SK-N-SH treated with all-trans-retinoic acid at 6 μM for 48 hours (cell line): Measurements from ENCODE around the gene TPPP.

Source experiments
- ARNTL ChIP-seq: fragments of 450-650 bp; formaldehyde crosslinking; IDR thresholded peaks from 2 replicates; pipeline ENCODE4 v1.5.0; 2020; ENCODE audit warnings: low read depth, mild to moderate bottlenecking, moderate library complexity, borderline replicate concordance
- CSDC2 ChIP-seq: fragments of 250-450 bp; sonication (Bioruptor Pico); IDR thresholded peaks from 2 replicates; pipeline ENCODE4 v1.5.0; 2020; ENCODE audit warnings: mild to moderate bottlenecking, moderate library complexity
- ISL1 ChIP-seq: fragments of 250-450 bp; sonication (Bioruptor Pico); IDR thresholded peaks from 2 replicates; pipeline ENCODE4 v2.1.2; 2022; ENCODE audit warnings: mild to moderate bottlenecking, moderate library complexity
- OSR1 ChIP-seq: fragments of 250-450 bp; sonication (Bioruptor Pico); IDR thresholded peaks from 2 replicates; pipeline ENCODE4 v1.8.0; 2022; ENCODE audit warnings: moderate library complexity, mild to moderate bottlenecking, inconsistent platforms
- TOX ChIP-seq: fragments of 250-450 bp; sonication (Bioruptor Pico); IDR thresholded peaks from 2 replicates; pipeline ENCODE4 v1.8.0; 2021; ENCODE audit warnings: mild to moderate bottlenecking, moderate library complexity, borderline replicate concordance
- ZFP3 ChIP-seq: fragments of 250-450 bp; sonication (Bioruptor Pico); IDR thresholded peaks from 2 replicates; pipeline ENCODE4 v1.5.0; 2020; ENCODE audit warnings: mild to moderate bottlenecking, moderate library complexity
- ZFP30 ChIP-seq: fragments of 450-650 bp; formaldehyde crosslinking; IDR thresholded peaks from 2 replicates; pipeline ENCODE4 v1.5.0; 2022; ENCODE audit warnings: mild to moderate bottlenecking, moderate library complexity
- TF ChIP-seq, protein P1 (sequence below): fragments of 250-450 bp; sonication (Bioruptor Pico); IDR thresholded peaks from 2 replicates; pipeline ENCODE4 v1.8.0; 2020; ENCODE audit warnings: mild to moderate bottlenecking, moderate library complexity, borderline replicate concordance

DNA sequence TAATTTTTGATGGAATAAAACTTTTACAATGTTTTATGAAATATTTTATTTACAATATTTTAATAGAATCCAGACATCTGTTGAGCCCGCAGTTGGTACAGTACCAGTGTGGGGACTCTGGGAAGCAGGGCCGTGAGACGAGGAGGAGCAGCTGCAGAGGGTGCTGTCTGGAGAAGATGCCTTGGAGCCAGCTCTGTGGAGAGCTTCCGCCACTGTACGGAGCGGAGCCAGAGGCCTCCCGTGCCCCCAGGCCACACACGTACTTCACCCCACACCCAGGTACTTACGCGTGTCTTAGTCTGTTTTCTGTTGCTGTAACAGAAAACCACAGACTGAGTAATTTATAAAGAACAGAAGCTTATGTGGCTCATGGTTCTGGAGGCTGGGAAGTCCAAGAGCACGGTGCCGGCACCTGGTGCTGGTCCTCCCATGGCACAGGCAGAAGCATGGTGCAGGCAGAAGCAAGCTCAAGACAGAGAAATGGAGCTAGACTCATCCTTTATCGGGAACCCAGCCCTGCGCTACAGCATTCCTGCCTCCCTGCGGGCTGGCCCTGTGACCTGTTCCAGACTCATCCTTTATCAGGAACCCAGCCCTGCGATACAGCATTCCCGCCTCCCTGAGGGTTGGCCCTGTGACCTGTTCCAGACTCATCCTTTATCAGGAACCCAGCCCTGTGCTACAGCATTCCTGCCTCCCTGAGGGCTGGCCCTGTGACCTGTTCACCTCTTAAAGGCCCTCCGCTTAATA is 57.7 kb downstream of the TPPP start:
- TF ChIP-seq ISL1 (CRISPR knock-in tag) (no peak), ZFP3 (CRISPR knock-in tag) (no peak), CSDC2 (CRISPR knock-in tag) (no peak), ZFP30 (CRISPR knock-in tag) (no peak), ARNTL (CRISPR knock-in tag) (no peak), TOX (CRISPR knock-in tag) (no peak), OSR1 (CRISPR knock-in tag) (no peak)
- TF ChIP-seq, protein P1, sequence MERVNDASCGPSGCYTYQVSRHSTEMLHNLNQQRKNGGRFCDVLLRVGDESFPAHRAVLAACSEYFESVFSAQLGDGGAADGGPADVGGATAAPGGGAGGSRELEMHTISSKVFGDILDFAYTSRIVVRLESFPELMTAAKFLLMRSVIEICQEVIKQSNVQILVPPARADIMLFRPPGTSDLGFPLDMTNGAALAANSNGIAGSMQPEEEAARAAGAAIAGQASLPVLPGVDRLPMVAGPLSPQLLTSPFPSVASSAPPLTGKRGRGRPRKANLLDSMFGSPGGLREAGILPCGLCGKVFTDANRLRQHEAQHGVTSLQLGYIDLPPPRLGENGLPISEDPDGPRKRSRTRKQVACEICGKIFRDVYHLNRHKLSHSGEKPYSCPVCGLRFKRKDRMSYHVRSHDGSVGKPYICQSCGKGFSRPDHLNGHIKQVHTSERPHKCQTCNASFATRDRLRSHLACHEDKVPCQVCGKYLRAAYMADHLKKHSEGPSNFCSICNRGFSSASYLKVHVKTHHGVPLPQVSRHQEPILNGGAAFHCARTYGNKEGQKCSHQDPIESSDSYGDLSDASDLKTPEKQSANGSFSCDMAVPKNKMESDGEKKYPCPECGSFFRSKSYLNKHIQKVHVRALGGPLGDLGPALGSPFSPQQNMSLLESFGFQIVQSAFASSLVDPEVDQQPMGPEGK (CRISPR knock-in tag): no peak
